Endothelial cell of umbilical vein (primary cell): ENCODE results near the gene MYLK. TPM values are rescaled to one million over a fixed set of nuclear protein-coding genes. Genes with fewer than 3 reads are reported as not detected.
A peak's percentile ranks its signal among the peaks of the same experiment; 100 is the strongest.

Experiments used
- BruUV-seq: library from RNA; stranded (reverse); fragments of 400-500 nt; replicated peaks from 2 replicates; lab custom pipeline; 2021; lab: Mats Ljungman, UMichigan
- CTCF ChIA-PET: fragments of 300-600, 350-600 bp; sonication (Branson Sonifier 250); formaldehyde crosslinking; loops from one replicate; lab custom pipeline; 2021; ENCODE audit warnings: antibody characterized with exemption, inconsistent platforms; lab: Charles Lee
- POLR2A ChIA-PET: fragments of 300-600, 350-600 bp; sonication (Branson Sonifier 250); formaldehyde crosslinking; loops from one replicate; lab custom pipeline; 2021; ENCODE audit warnings: antibody characterized with exemption, inconsistent platforms; lab: Charles Lee
- DNase-seq: peaks from one replicate; pipeline ENCODE4 v3.0.0-alpha.2; 2011; ENCODE audit warnings: low read depth, low spot score
- FAIRE-seq: peaks from 2 replicates; lab custom pipeline; 2011; peaks lifted over from hg19 to GRCh38; lab: Jason Lieb, UNC
- H2AFZ ChIP-seq: 2 replicates; pipeline ENCODE4 v1.6.0; 2012; ENCODE audit warnings: low read depth, low read length, control low read depth, inconsistent platforms
- H3K27ac ChIP-seq: 2 replicates; pipeline ENCODE4 v1.5.1; 2011; ENCODE audit warnings: low read depth, mild to moderate bottlenecking, control low read depth, low read length, moderate library complexity; ENCODE audit not compliant: insufficient read depth
- H3K27me3 ChIP-seq, 2 experiments: 2 replicates each; pipeline versions ENCODE4 v1.6.0 to v1.6.1; 2011; ENCODE audit warnings: low read length in 2 of 2, mixed read lengths in 1 of 2; ENCODE audit not compliant: control insufficient read depth in 2 of 2, insufficient read depth in 2 of 2
- H3K36me3 ChIP-seq, 2 experiments: 2 replicates in 1 of 2; 3 replicates in 1 of 2; pipeline ENCODE4 v1.5.1; 2011; ENCODE audit warnings: low read length in 2 of 2, mild to moderate bottlenecking in 1 of 2, moderate library complexity in 1 of 2; ENCODE audit not compliant: control insufficient read depth in 2 of 2, insufficient read depth in 2 of 2; ENCODE audit errors: extremely low read depth in 1 of 2
- H3K4me1 ChIP-seq: 3 replicates; pipeline ENCODE4 v1.5.1; 2011; ENCODE audit warnings: mild to moderate bottlenecking, low read length; ENCODE audit not compliant: control insufficient read depth, insufficient read depth; ENCODE audit errors: extremely low read depth
- H3K4me2 ChIP-seq: 2 replicates; pipeline ENCODE4 v1.6.1; 2011; ENCODE audit warnings: low read length, control low read depth, mixed read lengths; ENCODE audit not compliant: insufficient read depth
- H3K4me3 ChIP-seq, 3 experiments: fragments of 200-600 bp in 1 of 3; sonication (generic), shearing (Covaris generic) in 1 of 3; replicated peaks in 1 of 3; 2 replicates each; pipeline ENCODE4 v1.5.1; 2011 to 2016; ENCODE audit warnings: control low read depth in 3 of 3, low read length in 3 of 3, mild to moderate bottlenecking in 2 of 3, inconsistent platforms in 1 of 3, low read depth in 1 of 3, moderate library complexity in 1 of 3; ENCODE audit not compliant: insufficient read depth in 1 of 3
- H3K79me2 ChIP-seq: 2 replicates; pipeline ENCODE4 v1.6.0; 2012; ENCODE audit warnings: low read length, inconsistent platforms; ENCODE audit not compliant: control insufficient read depth, insufficient read depth
- H3K9ac ChIP-seq: replicated peaks from 2 replicates; pipeline ENCODE3; 2011; ENCODE audit warnings: low read length, control low read depth; ENCODE audit not compliant: insufficient read depth; ENCODE audit errors: extremely low read depth
- H3K9me1 ChIP-seq: replicated peaks from 3 replicates; pipeline ENCODE4 v1.6.0; 2011; ENCODE audit warnings: mild to moderate bottlenecking, low read length; ENCODE audit not compliant: control insufficient read depth, insufficient read depth; ENCODE audit errors: extremely low read depth
- H3K9me3 ChIP-seq: replicated peaks from 2 replicates; pipeline ENCODE4 v1.5.1; 2012; ENCODE audit warnings: low read length, inconsistent platforms; ENCODE audit not compliant: control insufficient read depth, insufficient read depth
- H4K20me1 ChIP-seq: replicated peaks from 2 replicates; pipeline ENCODE3; 2011; ENCODE audit warnings: mild to moderate bottlenecking, low read length; ENCODE audit not compliant: control insufficient read depth, insufficient read depth; ENCODE audit errors: extremely low read depth
- EZH2 ChIP-seq: IDR thresholded peaks from 2 replicates; pipeline ENCODE4 v1.6.1; 2012; ENCODE audit warnings: borderline replicate concordance, low read depth, mild to moderate bottlenecking, moderate library complexity, low read length, inconsistent platforms; ENCODE audit not compliant: severe bottlenecking
- FOS ChIP-seq: IDR thresholded peaks from 2 replicates; pipeline ENCODE4 v1.6.1; 2011; ENCODE audit warnings: mild to moderate bottlenecking, low read length, moderate library complexity, borderline replicate concordance; ENCODE audit not compliant: insufficient read depth
- GATA2 ChIP-seq: IDR thresholded peaks from 2 replicates; pipeline ENCODE4 v1.7.0; 2011; ENCODE audit warnings: low read depth, mild to moderate bottlenecking, moderate library complexity, mixed read lengths, low read length; ENCODE audit not compliant: insufficient read length, insufficient read depth
- JUN ChIP-seq: IDR thresholded peaks from 2 replicates; pipeline ENCODE4 v1.6.1; 2011; ENCODE audit warnings: borderline replicate concordance, low read depth; ENCODE audit not compliant: insufficient read length, insufficient read depth
- MYC ChIP-seq: IDR thresholded peaks from one replicate; pipeline ENCODE4 v1.6.1; 2011; ENCODE audit warnings: mild to moderate bottlenecking, low read depth, low read length
- POLR2A ChIP-seq: IDR thresholded peaks from 2 replicates; pipeline ENCODE4 v1.6.1; 2012; ENCODE audit warnings: low read depth, mild to moderate bottlenecking, control low read depth, low read length
- POLR2AphosphoS5 ChIP-seq: IDR thresholded peaks from 2 replicates; pipeline ENCODE4 v1.6.1; 2012; ENCODE audit warnings: low read depth, mild to moderate bottlenecking, control low read depth, low read length, moderate library complexity; ENCODE audit not compliant: insufficient read depth
- dilution Hi-C: fragments of 300-500 bp; cut with MboI; formaldehyde crosslinking; loops from one replicate; pipeline ENCODE4 v1.15.0; 2019; ENCODE audit warnings: low sequenced_read_pairs; ENCODE audit not compliant: extremely low pct_ligation_motif_present
- intact Hi-C: fragments of 100-400 bp; cut with micrococcal nuclease; formaldehyde crosslinking; loops from one replicate; pipeline ENCODE4 v1.10.0; 2022
- polyA plus RNA-seq, 4 experiments: library from polyadenylated mRNA; depleted of rRNA in 3 of 4; stranded (reverse) in 3 of 4; unstranded in 1 of 4; fragments of >200 nt; gene quantifications; 2 replicates each; pipeline versions ENCODE4 v1.2.1 to v1.2.3, GENCODE V29; 2011 to 2012; ENCODE audit warnings: missing spikeins in 1 of 4
- total RNA-seq: library from RNA; stranded (reverse); gene quantifications from 2 replicates; pipeline ENCODE4 v1.2.3, GENCODE V29; 2021
- TF ChIP-seq, protein P1 (sequence below): IDR thresholded peaks from 2 replicates; pipeline ENCODE4 v1.6.1; 2011; ENCODE audit not compliant: insufficient read depth, insufficient read length
- TF ChIP-seq, protein P2 (sequence below), 2 donors: IDR thresholded peaks; 1 replicate in 1 of 2; 2 replicates in 1 of 2; pipeline ENCODE4 v1.5.1; 2011; ENCODE audit warnings: low read length in 2 of 2, mild to moderate bottlenecking in 2 of 2, moderate library complexity in 2 of 2, control low read depth in 1 of 2, inconsistent platforms in 1 of 2, low read depth in 1 of 2; ENCODE audit not compliant: insufficient read depth in 1 of 2; ENCODE audit errors: extremely low read depth in 1 of 2

The MYLK gene
- total and polyA plus RNA-seq, 2 donors (not counting 3 experiments of a cell fraction or from before 2014, with no cell fraction given): 10.0 to 22.2 TPM

DNA sequence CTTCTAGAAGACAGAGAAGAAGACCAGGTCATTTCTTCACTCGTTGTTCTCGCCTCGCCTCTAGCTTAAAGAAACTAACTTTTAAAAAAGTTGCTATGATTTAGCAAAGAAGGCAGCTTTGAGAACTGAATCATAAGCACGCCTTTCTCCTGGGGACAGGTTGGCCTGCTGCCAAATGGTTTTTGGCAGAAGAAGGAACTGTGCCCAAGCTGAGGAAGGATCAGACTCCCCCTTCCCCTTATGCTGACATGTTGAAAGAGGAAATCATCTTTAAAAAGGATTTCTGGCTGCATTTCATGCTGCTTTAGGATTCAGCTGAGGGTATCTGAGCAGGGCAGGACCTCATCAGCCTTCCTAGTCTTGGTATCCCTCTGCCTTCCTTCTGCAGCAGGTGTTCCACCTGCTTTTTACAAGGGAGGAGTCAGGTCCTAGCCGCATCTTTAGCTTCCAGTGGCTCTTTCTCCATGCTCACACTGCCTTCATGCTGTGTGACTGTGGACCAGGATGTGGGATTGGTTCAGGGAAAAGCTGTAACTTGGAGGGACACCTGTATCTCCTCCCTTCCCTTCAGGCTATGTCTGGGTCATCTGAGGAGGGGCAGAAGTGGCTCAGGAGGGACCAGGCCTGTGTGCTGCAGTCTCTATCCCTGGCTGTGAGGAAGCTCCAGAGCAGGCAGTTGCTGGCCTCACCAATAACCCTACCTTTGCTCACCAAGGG, 265.2 kb downstream of the MYLK start:
- Histone ChIP-seq H2AFZ (no peak overlapping the region), H3K79me2 (no peaks in the 10 kb centered on the region), H3K9ac (no peak overlapping the region), H3K27me3 (no peaks in the 10 kb centered on the region), H3K4me3 (no peak overlapping the region), H4K20me1 (no peaks in the 10 kb centered on the region), H3K4me1 (no peaks in the 10 kb centered on the region), H3K9me3 (no peaks in the 10 kb centered on the region), H3K4me2 (no peak overlapping the region), H3K27ac (no peak overlapping the region), H3K9me1 (no peaks in the 10 kb centered on the region), H3K36me3 (no peaks in the 10 kb centered on the region)
- intact Hi-C loops (no loop called here), dilution Hi-C loops (no loop called here)
- CTCF ChIA-PET: interaction anchor here (0.8 to 2.6 kb wide), 5 partner anchors 13 to 105 kb away, joined by 3 to 13 read pairs (median 8); no protein-coding TSS in a partner anchor
- FAIRE-seq (no peak), DNase-seq (peak; percentile 48)
- TF ChIP-seq, protein P1, sequence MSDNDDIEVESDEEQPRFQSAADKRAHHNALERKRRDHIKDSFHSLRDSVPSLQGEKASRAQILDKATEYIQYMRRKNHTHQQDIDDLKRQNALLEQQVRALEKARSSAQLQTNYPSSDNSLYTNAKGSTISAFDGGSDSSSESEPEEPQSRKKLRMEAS: no peak
- TF ChIP-seq FOS (no peak), EZH2 (no peak), POLR2A (no peak), POLR2AphosphoS5 (no peak), GATA2 (no peak), MYC (no peak), JUN (no peak)
- TF ChIP-seq, protein P2, sequence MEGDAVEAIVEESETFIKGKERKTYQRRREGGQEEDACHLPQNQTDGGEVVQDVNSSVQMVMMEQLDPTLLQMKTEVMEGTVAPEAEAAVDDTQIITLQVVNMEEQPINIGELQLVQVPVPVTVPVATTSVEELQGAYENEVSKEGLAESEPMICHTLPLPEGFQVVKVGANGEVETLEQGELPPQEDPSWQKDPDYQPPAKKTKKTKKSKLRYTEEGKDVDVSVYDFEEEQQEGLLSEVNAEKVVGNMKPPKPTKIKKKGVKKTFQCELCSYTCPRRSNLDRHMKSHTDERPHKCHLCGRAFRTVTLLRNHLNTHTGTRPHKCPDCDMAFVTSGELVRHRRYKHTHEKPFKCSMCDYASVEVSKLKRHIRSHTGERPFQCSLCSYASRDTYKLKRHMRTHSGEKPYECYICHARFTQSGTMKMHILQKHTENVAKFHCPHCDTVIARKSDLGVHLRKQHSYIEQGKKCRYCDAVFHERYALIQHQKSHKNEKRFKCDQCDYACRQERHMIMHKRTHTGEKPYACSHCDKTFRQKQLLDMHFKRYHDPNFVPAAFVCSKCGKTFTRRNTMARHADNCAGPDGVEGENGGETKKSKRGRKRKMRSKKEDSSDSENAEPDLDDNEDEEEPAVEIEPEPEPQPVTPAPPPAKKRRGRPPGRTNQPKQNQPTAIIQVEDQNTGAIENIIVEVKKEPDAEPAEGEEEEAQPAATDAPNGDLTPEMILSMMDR (IDR thresholded peaks at IDR 0.05; ENCODE audit: extremely low read depth in 1 of 2, insufficient read depth in 1 of 2, low read depth in 1 of 2, low read length in 2 of 2): no peak
- BruUV-seq: no TSS peak
- POLR2A ChIA-PET: no interaction called here
